Memory B cell (primary cell): ENCODE data around the gene MMP15.
"Not testable (repeated sequence)": the region's sequence is repeated elsewhere in the genome, so short reads cannot be mapped to it uniquely, and the experiment has no call there.

ENCODE experiments used
- ATAC-seq: fragments of 150-1000 bp; cut with Tn5 transposase; 2 replicates; pipeline ENCODE4 v1.10.0; 2021; ENCODE audit warnings: low read depth, mild to moderate bottlenecking, moderate library complexity
- DNase-seq, 2 donors: peaks; one replicate each; pipeline ENCODE4 v3.0.0; 2022; ENCODE audit warnings: low spot score in 2 of 2
- H3K27ac Mint-ChIP-seq: one replicate; pipeline ENCODE4 v1.8.0; 2022; ENCODE audit warnings: mild to moderate bottlenecking, moderate library complexity, mixed read lengths
- H3K27me3 Mint-ChIP-seq: one replicate; pipeline ENCODE4 v1.8.0; 2022; ENCODE audit warnings: mixed read lengths
- H3K36me3 Mint-ChIP-seq: one replicate; pipeline ENCODE4 v1.8.0; 2022; ENCODE audit warnings: mild to moderate bottlenecking, mixed read lengths
- H3K4me1 Mint-ChIP-seq: one replicate; pipeline ENCODE4 v1.8.0; 2022; ENCODE audit warnings: mixed read lengths
- H3K4me3 Mint-ChIP-seq: one replicate; pipeline ENCODE4 v1.8.0; 2022; ENCODE audit warnings: mild to moderate bottlenecking, moderate library complexity, mixed read lengths
- H3K9me3 Mint-ChIP-seq: one replicate; pipeline ENCODE4 v1.8.0; 2022; ENCODE audit warnings: mixed read lengths

The MMP15 gene

DNA sequence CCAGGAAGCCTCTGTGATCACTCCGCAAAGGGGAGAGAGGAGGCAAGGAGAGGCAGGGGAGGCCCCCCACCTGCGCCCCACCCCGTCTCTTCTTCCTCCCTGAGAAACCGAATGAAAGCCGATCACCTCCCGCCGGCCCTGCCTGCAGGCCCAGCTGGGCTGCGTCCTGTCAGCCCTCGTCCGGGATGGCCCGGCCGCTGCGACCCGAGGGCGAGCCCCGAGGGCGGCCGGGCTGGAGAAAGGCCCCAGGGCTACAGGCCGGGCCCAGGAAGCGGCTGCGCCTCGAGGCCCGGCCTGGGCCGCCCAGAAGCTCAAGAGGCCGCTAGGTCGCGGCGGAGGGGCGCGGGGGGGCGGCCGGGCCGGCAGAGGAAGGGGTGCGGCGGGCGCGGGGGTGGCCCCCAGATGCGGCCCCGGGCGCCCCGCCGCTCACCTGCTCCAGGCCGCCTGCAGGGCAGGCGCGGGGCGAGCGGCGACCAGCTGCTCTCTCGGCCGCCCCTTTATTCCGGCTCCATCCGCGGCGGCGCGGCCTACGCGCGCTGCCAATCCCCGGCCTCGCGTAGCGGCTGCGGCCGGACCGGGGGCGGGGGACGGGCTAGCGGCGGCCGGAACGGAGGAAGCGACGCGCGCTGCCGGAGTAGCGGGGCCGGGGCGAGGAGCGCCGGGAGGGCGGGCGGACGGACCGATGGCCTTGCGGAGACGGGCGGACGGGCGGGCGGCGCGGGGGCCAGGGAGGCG, 25.4 kb upstream of the MMP15 start, which contains the start of gene ZNF319:
ZNF319 (minus strand) TSS at position 702 of the 735 bp plus-strand sequence. CDS start 2,407 bp downstream, outside the sequence.
- Mint-ChIP-seq H3K27ac (peak within 1 kb of the TSS; percentile 87), H3K9me3 (no peaks in the 10 kb centered on the region), H3K27me3 (no peaks in the 10 kb centered on the region), H3K4me3 (peak within 1 kb of the TSS; percentile 90), H3K36me3 (peaks cover 12% of the 10 kb centered on the region), H3K4me1 (peaks cover 26% of the 10 kb centered on the region)
- DNase-seq (no peak), ATAC-seq (peak; percentile 30)

DNA sequence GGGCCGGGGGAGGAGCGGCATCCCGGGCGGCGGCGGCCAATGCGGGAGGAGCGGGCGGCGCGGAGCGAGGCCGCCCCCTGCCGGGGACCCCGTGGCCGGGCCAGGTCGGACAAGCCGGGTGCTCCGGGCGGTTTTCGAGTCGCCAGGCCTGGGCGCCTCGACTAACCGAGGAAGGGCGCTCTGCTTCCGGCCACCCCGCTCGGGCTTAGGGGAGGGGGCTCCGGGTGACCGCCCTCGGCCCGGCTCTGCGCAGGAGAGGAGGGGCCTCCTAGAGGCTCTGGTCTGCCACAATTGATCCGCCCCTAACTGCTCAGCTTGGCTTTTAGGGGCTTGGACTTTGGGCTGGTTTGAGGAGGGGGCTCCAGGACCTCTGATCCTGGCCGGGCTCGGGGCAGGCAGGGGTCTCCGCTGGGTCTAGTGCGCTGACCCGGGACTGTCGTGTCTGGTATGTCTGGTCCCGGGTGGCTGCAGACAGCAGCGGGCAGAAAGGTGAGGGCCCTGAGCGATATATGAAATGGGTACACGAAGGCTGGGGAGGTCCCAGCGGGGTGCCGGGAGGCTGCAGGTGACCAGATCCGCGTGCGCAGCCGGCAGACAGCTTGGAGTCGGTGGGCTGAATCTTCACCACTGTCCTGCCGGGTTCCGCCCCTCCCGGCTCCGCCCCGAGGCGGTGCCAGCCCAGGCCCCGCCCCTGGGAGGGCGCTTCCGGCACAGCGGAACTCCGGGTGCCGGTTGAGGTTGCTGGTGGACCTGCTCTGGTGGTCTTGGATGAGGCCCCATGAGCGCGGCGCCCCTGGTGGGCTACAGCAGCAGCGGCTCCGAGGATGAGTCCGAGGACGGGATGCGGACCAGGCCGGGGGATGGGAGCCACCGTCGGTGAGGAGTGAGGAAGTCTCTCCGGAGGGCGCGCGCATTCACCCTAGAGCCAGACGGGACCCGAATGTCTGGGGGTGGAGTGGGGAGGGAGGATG, 24.6 kb upstream of the MMP15 start, which contains the start of gene USB1:
USB1 (plus strand) TSS at position 702 of the 971 bp plus-strand sequence; CDS start at position 779, 77 bp downstream.
- ATAC-seq (peak; percentile 79), DNase-seq (peak; percentile 91 to 94)
- no peaks in the 10 kb centered on the region for H3K9me3 Mint-ChIP-seq
- no peaks in the 10 kb centered on the region for H3K27me3 Mint-ChIP-seq
- H3K4me3 Mint-ChIP-seq: peak within 1 kb of the TSS; percentile 90
- H3K27ac Mint-ChIP-seq: peak within 1 kb of the TSS; percentile 87
- H3K36me3 Mint-ChIP-seq: peaks cover 12% of the 10 kb centered on the region
- H3K4me1 Mint-ChIP-seq: peaks cover 26% of the 10 kb centered on the region

DNA sequence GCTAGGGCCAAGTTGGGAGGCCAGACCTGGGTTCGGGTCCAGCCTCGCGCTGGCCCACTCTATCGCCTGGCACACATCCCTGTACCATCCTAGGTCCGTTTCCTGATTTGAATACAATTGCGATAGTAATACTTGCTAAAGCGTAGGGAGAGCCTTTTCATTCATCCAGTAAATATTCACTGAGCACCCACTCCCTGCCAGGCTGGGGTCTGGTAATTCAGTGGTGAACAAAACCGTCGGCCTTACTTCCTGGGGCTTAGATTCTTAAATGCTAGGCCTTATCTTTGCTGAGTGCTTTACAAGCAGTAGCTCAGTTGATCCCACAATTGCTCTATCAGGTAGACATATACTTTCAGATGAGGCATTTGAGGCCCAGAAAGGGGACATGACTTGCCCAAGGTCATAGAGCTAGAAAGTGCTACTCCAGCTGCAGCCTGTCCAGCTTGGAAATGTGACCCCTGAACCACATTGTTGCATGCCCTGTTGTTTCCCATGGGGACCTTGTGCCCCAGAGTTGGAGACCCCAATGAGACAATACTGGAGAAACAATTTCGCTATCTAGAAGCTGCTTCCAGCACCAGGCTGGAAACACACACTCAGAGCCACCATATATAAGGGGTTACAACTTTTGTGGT, 23.7 kb upstream of the MMP15 start:
- Mint-ChIP-seq H3K36me3 (peaks cover 14% of the 10 kb centered on the region), H3K9me3 (no peaks in the 10 kb centered on the region), H3K27ac (peak overlapping the region; percentile 87), H3K4me1 (peaks cover 26% of the 10 kb centered on the region), H3K4me3 (peak overlapping the region; percentile 90), H3K27me3 (no peaks in the 10 kb centered on the region)
- ATAC-seq (no peak), DNase-seq (no peak)

DNA sequence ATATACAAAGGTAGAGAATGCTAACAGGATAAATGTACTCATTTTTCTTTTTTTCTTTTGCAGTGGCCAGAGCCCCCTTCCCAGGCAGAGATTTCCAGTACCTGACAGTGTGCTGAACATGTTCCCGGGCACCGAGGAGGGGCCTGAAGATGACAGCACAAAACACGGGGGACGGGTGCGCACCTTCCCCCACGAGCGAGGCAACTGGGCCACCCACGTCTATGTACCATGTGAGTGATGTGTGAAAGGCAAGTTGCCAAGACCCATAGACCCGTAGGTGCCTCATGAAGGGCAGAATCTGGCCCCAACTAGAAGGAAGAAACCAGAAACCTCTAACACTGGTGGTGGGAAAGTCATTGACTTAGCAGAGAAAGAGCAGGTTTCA, 23.1 kb upstream of the MMP15 start:
- ATAC-seq (no peak), DNase-seq (no peak)
- peaks cover 15% of the 10 kb centered on the region for H3K36me3 Mint-ChIP-seq
- H3K4me3 Mint-ChIP-seq: no peak overlapping the region
- H3K9me3 Mint-ChIP-seq: no peaks in the 10 kb centered on the region
- H3K4me1 Mint-ChIP-seq: peaks cover 26% of the 10 kb centered on the region
- H3K27ac Mint-ChIP-seq: no peak overlapping the region
- no peaks in the 10 kb centered on the region for H3K27me3 Mint-ChIP-seq

DNA sequence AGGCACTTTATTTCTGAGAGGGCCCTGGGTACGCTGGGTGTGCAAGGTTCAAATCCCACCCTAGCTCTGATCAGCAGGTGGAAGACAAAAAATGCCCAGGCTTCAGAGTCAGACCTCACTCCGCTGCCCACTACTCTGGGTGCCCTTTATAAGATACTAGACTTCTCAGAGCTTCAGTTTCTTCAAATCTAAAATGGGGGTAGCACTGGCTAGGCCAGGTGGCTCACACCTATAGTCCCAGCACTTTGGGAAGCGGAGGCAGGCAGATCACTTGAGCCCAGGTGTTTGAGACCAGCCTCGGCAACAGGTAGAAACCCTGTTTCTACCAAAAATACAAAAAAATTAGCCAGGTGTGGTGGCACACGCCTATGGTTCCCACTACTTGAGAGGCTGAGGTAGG, 22.6 kb upstream of the MMP15 start:
- Mint-ChIP-seq H3K4me1 (peaks cover 26% of the 10 kb centered on the region), H3K9me3 (no peaks in the 10 kb centered on the region), H3K36me3 (peaks cover 14% of the 10 kb centered on the region), H3K4me3 (no peak overlapping the region), H3K27ac (no peak overlapping the region), H3K27me3 (no peaks in the 10 kb centered on the region)
- ATAC-seq (no peak), DNase-seq (no peak)

DNA sequence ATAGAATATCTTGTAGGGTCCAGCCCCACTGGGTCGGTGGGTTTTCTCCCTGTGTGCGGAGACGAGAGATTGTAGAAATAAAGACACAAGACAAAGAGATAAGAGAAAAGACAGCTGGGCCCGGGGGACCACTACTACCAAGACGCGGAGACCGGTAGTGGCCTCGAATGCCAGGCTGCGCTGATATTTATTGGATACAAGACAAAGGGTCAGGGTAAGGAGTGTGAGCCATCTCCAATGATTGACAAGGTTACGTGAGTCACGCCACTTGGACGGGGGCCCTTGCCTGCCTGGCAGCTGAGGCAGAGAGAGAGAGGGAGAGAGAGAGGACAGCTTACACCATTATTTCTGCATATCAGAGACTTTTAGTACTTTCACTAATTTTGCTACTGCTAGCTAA, 20.8 kb upstream of the MMP15 start:
- not testable (repeated sequence) for H3K4me3 Mint-ChIP-seq, H3K9me3 Mint-ChIP-seq, ATAC-seq, H3K27me3 Mint-ChIP-seq, DNase-seq, H3K27ac Mint-ChIP-seq
- Mint-ChIP-seq H3K36me3 (peaks cover 14% of the 10 kb centered on the region), H3K4me1 (peaks cover 18% of the 10 kb centered on the region)

DNA sequence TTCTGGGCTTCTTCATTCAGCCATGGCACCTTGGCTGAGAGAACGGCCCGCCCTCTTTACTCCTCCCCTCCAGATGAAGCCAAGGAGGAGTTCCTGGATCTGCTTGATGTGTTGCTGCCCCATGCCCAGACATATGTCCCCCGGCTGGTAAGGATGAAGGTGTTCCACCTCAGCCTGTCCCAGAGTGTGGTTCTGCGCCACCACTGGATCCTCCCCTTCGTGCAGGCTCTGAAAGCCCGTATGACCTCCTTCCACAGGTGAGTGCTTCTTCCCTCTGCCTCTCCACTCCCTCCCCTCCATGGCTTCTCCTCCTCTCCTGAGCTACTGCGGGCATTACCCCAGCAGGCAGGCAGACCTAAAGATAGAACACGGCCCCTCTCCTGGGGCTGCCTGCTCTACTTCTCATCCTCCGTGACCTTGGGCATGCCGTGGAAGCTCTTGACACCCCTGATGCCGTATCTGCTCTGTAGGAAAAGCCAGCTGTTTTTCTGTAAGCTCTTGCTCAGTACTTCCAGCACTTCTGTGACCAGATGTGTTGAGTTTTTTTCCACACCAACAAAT, 15.6 kb upstream of the MMP15 start:
- Mint-ChIP-seq H3K4me1 (peaks cover under 1% of the 10 kb centered on the region), H3K9me3 (no peaks in the 10 kb centered on the region), H3K27ac (no peak overlapping the region), H3K27me3 (no peaks in the 10 kb centered on the region), H3K4me3 (no peak overlapping the region), H3K36me3 (peaks cover 20% of the 10 kb centered on the region)
- no peak for ATAC-seq
- DNase-seq: no peak

DNA sequence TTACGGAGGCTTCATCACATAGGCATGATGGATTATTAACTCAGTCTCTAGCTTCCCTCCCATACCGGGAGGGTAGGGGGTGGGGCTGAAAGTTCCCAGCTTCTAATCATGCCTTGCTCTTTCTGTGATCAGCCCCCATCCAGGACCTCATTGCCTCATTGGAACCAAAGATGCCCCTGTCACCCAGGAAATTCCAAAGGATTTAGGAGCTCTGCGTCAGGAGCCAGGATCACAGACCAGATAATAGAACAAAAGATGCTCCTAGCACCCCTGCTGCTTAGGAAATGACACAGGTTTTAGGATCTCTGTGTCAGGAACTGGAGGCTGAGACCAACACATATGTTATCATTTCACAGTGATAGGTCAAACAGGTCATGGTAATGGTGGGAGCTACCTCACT, 14.7 kb upstream of the MMP15 start:
- Mint-ChIP-seq H3K27me3 (no peaks in the 10 kb centered on the region), H3K36me3 (peaks cover 20% of the 10 kb centered on the region), H3K4me1 (no peaks in the 10 kb centered on the region), H3K4me3 (no peak overlapping the region), H3K27ac (no peak overlapping the region), H3K9me3 (no peaks in the 10 kb centered on the region)
- ATAC-seq: no peak
- no peak for DNase-seq

DNA sequence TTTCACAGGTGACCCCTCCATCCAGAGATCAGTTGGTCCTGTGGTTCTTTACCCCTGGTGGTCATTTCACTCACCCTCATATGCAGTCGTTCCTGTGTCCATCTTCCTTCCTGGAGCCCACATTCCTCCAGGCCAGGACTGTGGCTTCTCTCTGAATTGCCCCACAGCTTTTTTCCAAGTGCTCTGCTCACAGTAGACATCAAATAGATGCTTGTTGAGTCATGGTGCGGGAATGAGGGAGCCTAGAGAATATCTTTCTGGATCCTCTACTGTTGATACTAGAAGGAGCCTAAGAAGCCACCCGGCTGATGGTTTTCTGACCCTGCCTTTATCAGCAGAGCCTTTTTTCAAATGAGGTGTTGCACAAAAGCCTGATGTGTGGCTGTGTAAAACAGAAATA, 13.9 kb upstream of the MMP15 start:
- Mint-ChIP-seq H3K27me3 (no peaks in the 10 kb centered on the region), H3K4me1 (no peaks in the 10 kb centered on the region), H3K9me3 (no peaks in the 10 kb centered on the region), H3K36me3 (peaks cover 18% of the 10 kb centered on the region), H3K27ac (no peak overlapping the region), H3K4me3 (no peak overlapping the region)
- ATAC-seq (no peak), DNase-seq (no peak)

DNA sequence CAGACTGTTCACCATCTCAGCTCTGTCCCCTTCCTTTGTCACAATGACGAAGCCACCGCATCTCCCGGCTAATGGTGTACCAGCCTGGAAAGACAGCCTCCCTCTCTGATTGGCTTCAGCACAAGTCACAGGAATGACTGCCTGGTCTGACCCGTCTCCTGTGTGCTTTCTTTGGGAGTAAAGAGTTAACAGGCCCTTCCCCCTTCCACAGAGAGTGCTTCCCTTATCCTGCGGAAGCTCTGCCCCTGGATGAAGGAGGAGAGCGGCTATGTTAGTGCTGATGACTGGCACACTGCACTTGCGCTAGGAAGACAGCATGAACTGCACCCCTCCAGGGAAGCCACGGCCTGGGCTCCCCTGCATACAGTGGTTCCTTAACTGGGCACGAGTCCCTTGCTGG, 13.1 kb upstream of the MMP15 start:
- Mint-ChIP-seq H3K4me3 (no peak overlapping the region), H3K27me3 (no peaks in the 10 kb centered on the region), H3K4me1 (no peaks in the 10 kb centered on the region), H3K27ac (no peak overlapping the region), H3K36me3 (peaks cover 13% of the 10 kb centered on the region), H3K9me3 (no peaks in the 10 kb centered on the region)
- no peak for DNase-seq
- no peak for ATAC-seq

DNA sequence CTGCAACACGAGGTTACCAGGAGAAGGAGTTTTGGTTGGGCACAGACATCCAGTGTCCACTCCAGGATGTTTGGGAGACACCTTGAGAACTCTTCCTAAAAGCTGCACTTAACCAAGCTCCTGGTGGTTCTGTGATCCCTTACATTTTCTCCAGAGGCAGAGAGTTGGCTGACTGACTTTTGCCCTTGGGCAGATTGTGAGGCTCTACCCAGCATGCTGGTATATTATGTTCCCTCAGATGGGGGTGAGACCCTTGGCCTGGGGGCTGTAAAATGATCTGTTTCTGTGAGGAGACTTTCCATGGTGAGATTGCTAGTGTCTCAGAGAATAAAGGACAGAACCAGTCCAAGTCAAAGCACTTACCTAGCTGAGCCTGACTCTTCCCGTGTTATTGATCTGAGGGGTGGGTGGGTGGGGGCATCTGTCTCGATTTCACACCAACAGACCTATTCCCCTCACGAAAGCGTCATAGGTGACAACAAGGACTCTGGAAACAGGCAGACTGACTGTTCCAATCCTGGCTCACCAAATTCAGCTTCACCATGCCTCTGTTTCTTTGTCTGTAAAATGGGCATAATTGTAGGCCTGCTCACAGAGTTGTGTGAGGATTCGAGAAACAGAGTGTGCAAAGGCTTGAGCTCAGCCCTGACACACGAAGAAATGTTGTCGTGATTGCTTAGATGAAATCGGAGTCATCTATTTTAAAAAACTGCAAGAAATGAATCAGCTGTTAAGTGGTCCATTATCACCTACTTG, 12.2 kb upstream of the MMP15 start:
- DNase-seq (no peak), ATAC-seq (no peak)
- no peaks in the 10 kb centered on the region for H3K27me3 Mint-ChIP-seq
- H3K4me1 Mint-ChIP-seq: no peaks in the 10 kb centered on the region
- no peaks in the 10 kb centered on the region for H3K9me3 Mint-ChIP-seq
- H3K4me3 Mint-ChIP-seq: no peak overlapping the region
- no peak overlapping the region for H3K27ac Mint-ChIP-seq
- H3K36me3 Mint-ChIP-seq: peaks cover 13% of the 10 kb centered on the region

DNA sequence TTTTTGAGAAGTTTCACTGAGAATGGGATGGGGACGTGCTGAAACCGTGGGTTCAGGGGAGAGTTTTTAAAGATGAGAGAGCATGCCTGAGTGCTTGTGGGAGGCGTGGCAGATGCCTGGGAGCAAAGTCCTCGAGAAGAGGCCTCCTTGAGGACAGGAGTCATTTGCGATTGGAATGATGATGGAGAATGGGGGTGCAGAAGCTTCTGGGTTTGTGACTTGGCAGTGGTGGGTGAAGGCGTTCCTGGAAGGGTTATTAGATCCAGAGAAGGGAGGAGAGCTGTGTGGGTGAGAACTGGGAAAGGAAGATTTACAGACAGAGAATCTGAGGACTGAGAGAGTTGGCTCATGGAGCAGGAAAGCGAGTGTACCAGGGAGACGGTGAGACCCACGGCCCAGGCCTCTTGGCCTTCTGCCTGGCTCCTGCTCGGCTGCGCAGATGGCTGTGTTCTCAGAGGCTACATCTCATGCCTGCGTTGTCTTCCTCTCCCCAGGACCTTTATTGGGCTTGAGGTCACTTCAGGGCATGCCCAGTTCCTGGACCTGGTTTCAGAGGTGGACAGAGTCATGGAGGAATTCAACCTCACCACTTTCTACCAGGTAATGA, 8.6 kb upstream of the MMP15 start:
- Mint-ChIP-seq H3K4me3 (no peak overlapping the region), H3K27ac (no peak overlapping the region), H3K36me3 (peaks cover 5% of the 10 kb centered on the region), H3K27me3 (no peaks in the 10 kb centered on the region), H3K9me3 (no peaks in the 10 kb centered on the region), H3K4me1 (peaks cover 6% of the 10 kb centered on the region)
- ATAC-seq (no peak), DNase-seq (no peak)

DNA sequence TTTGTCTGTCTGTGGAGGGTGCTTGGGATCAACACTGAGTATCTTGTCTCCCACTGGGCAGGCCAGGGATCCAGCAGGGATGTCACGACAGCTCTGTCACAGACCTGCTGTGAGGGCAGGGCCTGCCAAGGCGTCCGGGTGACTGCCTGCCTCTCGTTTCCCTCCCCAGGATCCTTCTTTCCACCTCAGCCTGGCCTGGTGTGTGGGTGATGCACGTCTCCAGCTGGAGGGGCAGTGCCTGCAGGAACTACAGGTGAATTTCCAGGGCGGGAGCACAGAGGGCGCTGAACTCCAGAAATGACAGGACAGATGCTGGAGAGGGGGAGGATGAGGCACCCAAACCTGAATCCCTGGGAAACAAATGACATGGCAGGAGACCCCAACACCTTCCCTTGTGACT, 6.8 kb upstream of the MMP15 start:
- ATAC-seq (no peak), DNase-seq (no peak)
- no peak overlapping the region for H3K27ac Mint-ChIP-seq
- H3K9me3 Mint-ChIP-seq: no peaks in the 10 kb centered on the region
- no peaks in the 10 kb centered on the region for H3K27me3 Mint-ChIP-seq
- H3K4me3 Mint-ChIP-seq: no peak overlapping the region
- peaks cover 5% of the 10 kb centered on the region for H3K36me3 Mint-ChIP-seq
- H3K4me1 Mint-ChIP-seq: peaks cover 6% of the 10 kb centered on the region
